Cardiac fibroblast (primary cell): ENCODE results near the gene ABCB10.

ENCODE experiments used
- DNase-seq, 2 donors: peaks; one replicate each; pipeline versions ENCODE4 v3.0.0 to v3.0.0-alpha.2; 2010; ENCODE audit warnings: low read depth in 2 of 2
- H3K4me3 ChIP-seq, 2 donors: replicated peaks in 1 of 2; 1 replicate in 1 of 2; 2 replicates in 1 of 2; pipeline ENCODE4 v1.5.1; 2011; ENCODE audit warnings: low read depth in 2 of 2, low read length in 2 of 2, mild to moderate bottlenecking in 2 of 2, moderate library complexity in 1 of 2
- TF ChIP-seq, protein P1 (sequence below): IDR thresholded peaks from one replicate; pipeline ENCODE4 v1.5.1; 2011; ENCODE audit warnings: low read depth, mild to moderate bottlenecking, low read length, inconsistent platforms

ABCB10 gene

DNA sequence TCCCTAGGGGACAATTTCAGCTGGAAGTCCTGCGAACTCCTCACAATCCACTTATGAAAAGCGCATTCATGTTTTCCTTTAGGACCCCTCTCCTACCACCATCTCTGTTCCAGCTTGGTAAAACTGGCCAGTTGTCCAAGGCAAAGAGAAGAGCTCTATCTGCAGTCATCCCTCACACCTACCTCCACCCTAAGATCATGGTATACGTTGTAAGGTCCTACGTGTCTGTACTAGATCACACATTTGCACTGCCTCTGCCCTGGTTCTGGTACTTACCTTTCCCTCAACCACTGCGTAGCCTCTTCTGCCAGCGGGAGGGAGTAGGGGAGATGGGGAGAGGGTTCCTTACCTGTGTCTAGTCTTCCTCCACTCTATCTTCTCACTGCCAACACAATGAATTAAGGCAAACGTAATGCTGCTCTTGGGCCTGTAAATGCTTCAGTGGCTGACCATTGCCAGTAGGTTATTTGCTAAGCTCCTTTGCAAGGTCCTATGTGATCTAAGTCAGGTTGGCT lies 49.6 kb downstream of the ABCB10 start:
- peak overlapping the region; percentile 87 to 94 for H3K4me3 ChIP-seq
- TF ChIP-seq, protein P1, sequence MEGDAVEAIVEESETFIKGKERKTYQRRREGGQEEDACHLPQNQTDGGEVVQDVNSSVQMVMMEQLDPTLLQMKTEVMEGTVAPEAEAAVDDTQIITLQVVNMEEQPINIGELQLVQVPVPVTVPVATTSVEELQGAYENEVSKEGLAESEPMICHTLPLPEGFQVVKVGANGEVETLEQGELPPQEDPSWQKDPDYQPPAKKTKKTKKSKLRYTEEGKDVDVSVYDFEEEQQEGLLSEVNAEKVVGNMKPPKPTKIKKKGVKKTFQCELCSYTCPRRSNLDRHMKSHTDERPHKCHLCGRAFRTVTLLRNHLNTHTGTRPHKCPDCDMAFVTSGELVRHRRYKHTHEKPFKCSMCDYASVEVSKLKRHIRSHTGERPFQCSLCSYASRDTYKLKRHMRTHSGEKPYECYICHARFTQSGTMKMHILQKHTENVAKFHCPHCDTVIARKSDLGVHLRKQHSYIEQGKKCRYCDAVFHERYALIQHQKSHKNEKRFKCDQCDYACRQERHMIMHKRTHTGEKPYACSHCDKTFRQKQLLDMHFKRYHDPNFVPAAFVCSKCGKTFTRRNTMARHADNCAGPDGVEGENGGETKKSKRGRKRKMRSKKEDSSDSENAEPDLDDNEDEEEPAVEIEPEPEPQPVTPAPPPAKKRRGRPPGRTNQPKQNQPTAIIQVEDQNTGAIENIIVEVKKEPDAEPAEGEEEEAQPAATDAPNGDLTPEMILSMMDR, result no peak
- DNase-seq, result no peak

DNA sequence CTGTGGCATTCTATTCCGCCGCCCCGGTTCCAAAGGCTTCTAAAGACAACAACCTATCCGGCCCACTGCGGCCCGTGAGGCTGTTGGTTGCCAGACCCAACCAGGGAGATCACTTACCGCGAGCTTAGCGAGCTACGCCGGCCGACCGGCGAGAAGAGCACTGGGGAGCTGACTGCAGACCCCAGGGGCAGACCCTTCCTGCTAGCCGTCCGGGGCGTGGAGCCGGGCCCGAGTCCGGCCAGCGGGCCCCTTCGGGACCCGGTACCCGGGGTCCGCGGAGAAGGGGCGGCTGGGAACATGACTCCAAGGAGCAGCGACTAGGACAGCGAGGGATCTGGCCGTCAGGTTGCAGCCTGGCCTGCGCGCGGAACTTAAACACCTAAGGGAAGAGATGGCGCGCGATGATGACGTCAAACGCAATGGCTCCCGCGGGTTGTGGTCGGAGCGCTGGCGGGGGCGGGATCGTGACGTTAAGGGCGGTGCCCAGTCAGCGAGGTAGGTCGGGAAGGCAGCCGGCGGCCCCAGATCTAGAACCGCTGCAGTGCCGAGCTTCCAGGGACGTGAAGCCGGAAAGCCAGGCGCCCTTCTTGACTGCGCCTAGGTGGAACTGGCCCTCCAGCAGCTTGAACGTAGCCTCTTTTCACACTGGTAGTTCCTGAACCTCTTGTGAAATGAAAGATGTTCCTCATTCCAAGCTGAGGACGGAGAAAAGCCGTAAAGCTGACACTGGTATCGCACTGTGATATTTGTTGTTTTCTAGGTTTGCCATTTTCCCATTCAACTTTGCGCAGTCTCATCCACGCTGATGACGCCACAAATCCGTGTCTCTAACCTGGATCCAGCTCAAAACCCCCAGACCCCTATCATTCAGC lies 50.3 kb downstream of the ABCB10 start, which contains the start of gene NUP133:
Gene NUP133 (minus strand): TSS at position 391 of the 872 bp plus-strand sequence. CDS start 92 bp downstream, at position 299.
- DNase-seq, result peak; percentile 99
- TF ChIP-seq, protein P1, result no peak
- H3K4me3 ChIP-seq, result peak within 1 kb of the TSS; percentile 87 to 94

DNA sequence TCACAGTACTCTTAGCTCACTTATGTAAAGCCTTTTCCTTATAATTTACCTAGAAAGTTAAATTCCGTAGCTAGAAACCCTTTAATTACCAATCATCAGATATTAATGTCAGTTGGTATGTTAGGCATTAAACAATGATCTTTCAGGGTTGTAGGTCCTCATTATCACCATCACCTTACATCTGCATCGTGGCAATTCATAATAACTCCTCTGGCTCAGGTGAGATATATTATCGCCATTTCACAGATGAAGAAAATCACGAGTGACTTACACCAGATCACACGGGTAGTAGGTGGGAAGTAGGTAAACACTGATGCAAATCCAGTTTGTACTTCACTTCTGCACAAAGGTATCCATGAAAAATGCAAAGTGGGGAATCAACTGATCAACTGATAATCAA lies 51.0 kb downstream of the ABCB10 start:
- TF ChIP-seq, protein P1, result no peak
- no peak for DNase-seq
- H3K4me3 ChIP-seq, result peak overlapping the region; percentile 87 to 94

DNA sequence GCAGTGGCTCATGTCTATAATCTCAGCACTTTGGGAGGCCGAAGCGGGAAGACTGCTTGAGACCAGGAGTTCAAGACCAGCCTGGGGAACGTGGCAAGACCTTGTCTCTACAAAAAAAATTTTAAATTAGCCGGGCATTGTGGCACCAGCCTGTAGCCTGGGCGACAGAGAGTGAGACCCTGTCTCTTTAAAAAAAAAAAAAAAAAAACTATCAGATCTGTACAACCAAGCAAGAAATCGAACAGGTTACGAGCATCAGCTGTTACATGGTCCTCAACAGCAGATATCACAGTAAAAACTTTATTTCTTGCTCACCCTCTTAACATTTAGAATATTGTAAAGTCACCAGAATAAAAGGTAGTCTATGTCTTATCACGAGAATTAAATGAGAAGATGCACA lies 51.9 kb downstream of the ABCB10 start:
- TF ChIP-seq, protein P1, result no peak
- no peak for DNase-seq
- peak overlapping the region in 1 of 2 donors; percentile 0 for H3K4me3 ChIP-seq

DNA sequence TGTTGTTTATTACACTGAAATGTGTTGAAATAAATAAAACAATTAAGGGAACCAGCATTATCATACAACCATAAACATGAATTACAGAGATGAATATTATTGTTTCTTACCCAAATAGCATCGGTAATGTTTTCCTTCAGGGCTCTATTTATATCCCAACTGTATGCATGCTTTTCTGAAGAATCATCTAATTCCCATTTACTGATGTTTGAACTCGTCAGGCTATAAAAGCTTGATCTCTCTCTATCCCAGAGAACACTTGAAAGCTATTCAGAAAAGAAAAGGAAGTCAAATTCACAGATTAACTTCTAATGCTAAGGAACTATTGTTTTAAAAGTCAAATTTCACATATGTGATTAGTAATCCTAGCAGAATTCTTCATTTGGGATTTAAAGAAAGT lies 62.7 kb downstream of the ABCB10 start:
- TF ChIP-seq, protein P1, result no peak
- H3K4me3 ChIP-seq, result no peak overlapping the region
- no peak for DNase-seq

DNA sequence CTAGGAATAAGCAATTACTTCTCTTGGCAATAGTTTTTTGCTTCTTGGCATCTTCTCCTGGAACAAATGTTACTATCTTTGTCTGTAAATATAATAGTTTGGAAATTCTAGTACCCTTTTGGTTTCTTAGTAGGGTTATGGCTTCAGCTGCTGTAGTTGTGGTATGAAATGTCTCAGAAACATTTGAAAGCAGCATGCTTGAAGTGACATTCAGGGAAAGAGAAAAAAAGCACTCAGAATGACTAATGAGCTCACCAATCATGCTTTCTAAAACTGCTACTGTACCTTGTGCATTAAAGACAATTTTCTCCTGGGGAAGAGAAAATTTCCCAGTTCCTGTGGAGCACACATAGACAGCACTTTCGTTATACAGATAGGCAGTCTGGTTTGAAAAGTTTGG lies 71.3 kb downstream of the ABCB10 start:
- H3K4me3 ChIP-seq, result no peak overlapping the region
- TF ChIP-seq, protein P1, result no peak
- no peak for DNase-seq
